OCI-LY7 (cell line): ENCODE measurements around the gene BMERB1. TPM values are rescaled to one million over a fixed set of nuclear protein-coding genes. Genes with fewer than 3 reads are reported as not detected.

Source experiments
- BruUV-seq: library from RNA; stranded (reverse); fragments of 400-500 nt; replicated peaks from 2 replicates; lab custom pipeline; 2021; lab: Mats Ljungman, UMichigan
- CTCF ChIA-PET: fragments of 300-600 bp; sonication (Branson Sonifier 250); formaldehyde crosslinking; loops from one replicate; lab custom pipeline; 2022; ENCODE audit warnings: antibody characterized with exemption; ENCODE audit not compliant: unreplicated experiment; lab: Charles Lee
- POLR2A ChIA-PET: fragments of 300-600 bp; sonication (Branson Sonifier 250); formaldehyde crosslinking; loops from one replicate; lab custom pipeline; 2022; ENCODE audit warnings: antibody characterized with exemption; lab: Charles Lee
- DNase-seq: peaks from one replicate; pipeline ENCODE4 v3.0.0-alpha.2; 2015; ENCODE audit warnings: low spot score
- H2AFZ ChIP-seq: fragments of 200-600 bp; sonication (generic), shearing (Covaris generic); 2 replicates; pipeline ENCODE4 v1.6.1; 2014; ENCODE audit warnings: mild to moderate bottlenecking, antibody characterized with exemption, low read length, moderate library complexity
- H3K27ac ChIP-seq: fragments of 200-600 bp; sonication (generic); 2 replicates; pipeline ENCODE4 v1.5.1; 2014; ENCODE audit warnings: mixed run types, low read depth, mild to moderate bottlenecking, moderate library complexity, low read length, inconsistent platforms; ENCODE audit not compliant: poor library complexity, severe bottlenecking
- H3K36me3 ChIP-seq: fragments of 200-600 bp; sonication (generic); 2 replicates; pipeline ENCODE4 v1.6.1; 2014; ENCODE audit warnings: mild to moderate bottlenecking, antibody characterized with exemption, low read length, moderate library complexity, mixed read lengths; ENCODE audit not compliant: insufficient read depth
- H3K4me1 ChIP-seq: fragments of 200-600 bp; sonication (generic); 2 replicates; pipeline ENCODE4 v1.5.1; 2014; ENCODE audit warnings: mild to moderate bottlenecking, low read length; ENCODE audit not compliant: insufficient read depth, poor library complexity, severe bottlenecking
- H3K4me2 ChIP-seq: fragments of 200-600 bp; sonication (generic); 2 replicates; pipeline ENCODE4 v1.6.1; 2014; ENCODE audit warnings: mild to moderate bottlenecking, low read length
- H3K4me3 ChIP-seq: fragments of 200-600 bp; sonication (generic); 2 replicates; pipeline ENCODE4 v1.5.1; 2014; ENCODE audit warnings: mild to moderate bottlenecking, low read depth, low read length; ENCODE audit not compliant: poor library complexity, severe bottlenecking
- H3K79me2 ChIP-seq: fragments of 200-600 bp; sonication (generic); 2 replicates; pipeline ENCODE4 v1.6.1; 2016; ENCODE audit warnings: low read depth, mild to moderate bottlenecking, low read length, moderate library complexity, mixed read lengths; ENCODE audit not compliant: insufficient read depth
- H3K9me2 ChIP-seq: fragments of 200-600 bp; sonication (generic); 2 replicates; pipeline ENCODE4 v1.6.1; 2016; ENCODE audit warnings: mild to moderate bottlenecking, low read length, mixed read lengths; ENCODE audit not compliant: insufficient read depth
- H3K9me3 ChIP-seq: fragments of 200-600 bp; sonication (generic); 2 replicates; pipeline ENCODE4 v1.6.1; 2014; ENCODE audit warnings: mild to moderate bottlenecking, mixed run types, low read length, mixed read lengths
- H4K20me1 ChIP-seq: fragments of 200-600 bp; sonication (generic); 2 replicates; pipeline ENCODE4 v1.6.1; 2014; ENCODE audit warnings: mild to moderate bottlenecking, antibody characterized with exemption, low read length, moderate library complexity, mixed read lengths; ENCODE audit not compliant: insufficient read depth
- CTCF ChIP-seq: fragments of 200-600 bp; sonication (generic); conservative IDR thresholded peaks from 2 replicates; pipeline ENCODE4 v1.5.1; 2014; ENCODE audit warnings: mild to moderate bottlenecking, antibody characterized with exemption, low read length, moderate library complexity, mixed read lengths
- EZH2phosphoT487 ChIP-seq: fragments of 200-600 bp; sonication (generic); IDR thresholded peaks from 2 replicates; pipeline ENCODE4 v1.6.1; 2018; ENCODE audit warnings: low read depth, borderline replicate concordance, mild to moderate bottlenecking, mixed run types, antibody characterized with exemption, low read length, moderate library complexity, mixed read lengths
- intact Hi-C: fragments of 100-400 bp; cut with micrococcal nuclease; formaldehyde crosslinking; loops from one replicate; pipeline ENCODE4 v1.10.0; 2022; ENCODE audit not compliant: unreplicated experiment
- total RNA-seq, 2 experiments: library from RNA; depleted of rRNA in 1 of 2; stranded (reverse); fragments of >200 nt in 1 of 2; shearing (Covaris generic) in 1 of 2; gene quantifications; 2 replicates each; pipeline ENCODE4 v1.2.3, GENCODE V29; 2014 to 2022

The BMERB1 gene
- total RNA-seq, 2 experiments from 2014 or later, result not detected

GRCh38 chr16:15518381-15519351 lies 84.3 kb downstream of the BMERB1 start:
- POLR2A ChIA-PET, result no interaction called here
- H4K20me1 ChIP-seq, result no peaks in the 10 kb centered on the region
- no TSS peak for BruUV-seq

GRCh38 chr16:15519790-15520189 lies 85.4 kb downstream of the BMERB1 start:
- H3K79me2 ChIP-seq, result no peaks in the 10 kb centered on the region
- H4K20me1 ChIP-seq, result no peaks in the 10 kb centered on the region
- DNase-seq, result no peak
- H3K4me2 ChIP-seq, result no peak overlapping the region
- H3K4me1 ChIP-seq, result peaks cover 4% of the 10 kb centered on the region
- H3K9me3 ChIP-seq, result no peaks in the 10 kb centered on the region
- no peaks in the 10 kb centered on the region for H3K9me2 ChIP-seq
- ChIA-PET CTCF (no interaction called here), POLR2A (no interaction called here)
- BruUV-seq, result no TSS peak
- intact Hi-C loops, result loop anchor here (10.0 kb wide), 2 partner anchors 45 to 185 kb away; no protein-coding TSS in a partner anchor
- TF ChIP-seq EZH2phosphoT487 (no peak), CTCF (no peak)
- no peak overlapping the region for H3K27ac ChIP-seq
- no peak overlapping the region for H2AFZ ChIP-seq
- no peaks in the 10 kb centered on the region for H3K36me3 ChIP-seq
- H3K4me3 ChIP-seq, result no peak overlapping the region

More at GRCh38 chr16:15518381-15519351, 84.3 kb downstream of the BMERB1 start:
- intact Hi-C loops, result no loop called here
- TF ChIP-seq EZH2phosphoT487 (no peak), CTCF (no peak)
- H3K9me3 ChIP-seq, result no peaks in the 10 kb centered on the region
- no peak overlapping the region for H3K27ac ChIP-seq
- no peak for DNase-seq
- H3K4me1 ChIP-seq, result peaks cover 4% of the 10 kb centered on the region
- no peak overlapping the region for H3K4me3 ChIP-seq
- H3K79me2 ChIP-seq, result no peaks in the 10 kb centered on the region
- H3K4me2 ChIP-seq, result no peak overlapping the region
- no peak overlapping the region for H2AFZ ChIP-seq
- CTCF ChIA-PET, result interaction anchor here (0.6 kb wide), 1 partner anchor 11 kb away, joined by 9 read pairs; no protein-coding TSS in a partner anchor
- H3K36me3 ChIP-seq, result no peaks in the 10 kb centered on the region
- no peaks in the 10 kb centered on the region for H3K9me2 ChIP-seq

- H3K79me2 ChIP-seq, result no peaks in the 10 kb centered on the region
- peaks cover 4% of the 10 kb centered on the region for H3K4me1 ChIP-seq
- H3K36me3 ChIP-seq, result no peaks in the 10 kb centered on the region
- no TSS peak for BruUV-seq
- intact Hi-C loops, result loop anchor here (10.0 kb wide), 2 partner anchors 47 to 183 kb away; no protein-coding TSS in a partner anchor
- ChIA-PET POLR2A (no interaction called here), CTCF (no interaction called here)
- H3K9me2 ChIP-seq, result no peaks in the 10 kb centered on the region
- no peaks in the 10 kb centered on the region for H3K9me3 ChIP-seq
- no peak overlapping the region for H3K27ac ChIP-seq
- H4K20me1 ChIP-seq, result no peaks in the 10 kb centered on the region
- DNase-seq, result no peak
- H3K4me2 ChIP-seq, result no peak overlapping the region
- H3K4me3 ChIP-seq, result no peak overlapping the region
- no peak overlapping the region for H2AFZ ChIP-seq
- TF ChIP-seq EZH2phosphoT487, result no peak
- no peak for TF ChIP-seq CTCF
Observed at GRCh38 chr16:15521390-15521757, 87.0 kb downstream of the BMERB1 start.
